ENCODE measurements around the gene CBL. TPM values are rescaled to one million over a fixed set of nuclear protein-coding genes. Genes with fewer than 3 reads are reported as not detected.

CBL gene
- total and polyA plus RNA-seq, 12 donors, result 2.7 to 15.6 (median 8.2) TPM

DNA sequence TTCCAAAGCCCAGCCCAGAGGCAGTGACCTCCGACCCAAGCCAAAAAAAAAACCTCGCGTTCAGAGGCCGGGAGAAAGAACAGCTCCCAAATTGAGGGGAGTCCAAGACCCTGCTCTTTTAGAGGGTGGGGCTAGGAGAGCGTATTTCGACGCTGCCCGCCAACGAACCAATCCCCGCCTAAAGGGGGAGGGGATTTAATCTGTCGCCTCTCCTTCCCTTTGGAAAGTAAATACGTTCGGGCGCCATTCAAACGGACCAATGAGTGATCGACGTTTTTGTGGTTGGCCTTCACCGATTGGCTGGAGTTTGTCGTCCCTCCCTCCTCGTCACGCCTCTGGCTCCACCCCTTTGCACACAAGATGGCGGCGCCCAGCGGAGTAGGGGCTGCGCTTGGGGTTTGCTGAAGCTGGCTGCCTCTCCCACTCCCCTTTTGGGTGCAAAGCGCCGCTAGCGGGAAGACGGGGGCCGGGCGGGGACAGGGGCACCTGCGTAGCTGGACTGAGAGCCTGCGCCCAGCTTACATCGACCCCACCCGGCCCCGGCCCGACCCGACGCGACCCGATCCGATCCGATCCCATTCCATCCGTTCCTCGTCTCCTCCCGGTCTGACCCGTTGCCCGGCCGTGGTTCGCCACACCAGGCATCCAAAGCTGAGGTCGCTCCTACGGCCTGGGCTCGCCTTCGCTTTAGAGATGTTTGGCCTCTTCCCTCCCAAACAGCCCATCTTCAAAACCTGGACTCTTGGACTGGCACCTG lies 128.2 kb downstream of the CBL start, which contains the start of gene RNF26:
RNF26 (plus strand) TSS at position 354 of the 757 bp plus-strand sequence. CDS start 596 bp downstream, outside the sequence.
- ATAC-seq (peak; percentile 87 to 96 (median 94)), DNase-seq (peak; percentile 90 to 97)
- Histone ChIP-seq H3K27ac (peak within 1 kb of the TSS in 9 of 10 donors; percentile 77 to 92 (median 86)), H3K27me3 (peaks cover 0 to 11% (median 0%) of the 10 kb centered on the region in 7 donors), H3K36me3 (peaks cover 0 to 23% (median 8%) of the 10 kb centered on the region in 9 donors), H3K4me3 (peak within 1 kb of the TSS; percentile 82 to 99 (median 90)), H3K9me3 (no peaks in the 10 kb centered on the region), H3K4me1 (peaks cover 14 to 46% (median 40%) of the 10 kb centered on the region in 9 donors)
- intact Hi-C loops (cut with DNase I), result loop anchor here in 1 of 10 donors (10.0 kb wide), 1 partner anchor 130 kb away; the partner anchor contains the start of gene CBL
- TF ChIP-seq, protein P1, sequence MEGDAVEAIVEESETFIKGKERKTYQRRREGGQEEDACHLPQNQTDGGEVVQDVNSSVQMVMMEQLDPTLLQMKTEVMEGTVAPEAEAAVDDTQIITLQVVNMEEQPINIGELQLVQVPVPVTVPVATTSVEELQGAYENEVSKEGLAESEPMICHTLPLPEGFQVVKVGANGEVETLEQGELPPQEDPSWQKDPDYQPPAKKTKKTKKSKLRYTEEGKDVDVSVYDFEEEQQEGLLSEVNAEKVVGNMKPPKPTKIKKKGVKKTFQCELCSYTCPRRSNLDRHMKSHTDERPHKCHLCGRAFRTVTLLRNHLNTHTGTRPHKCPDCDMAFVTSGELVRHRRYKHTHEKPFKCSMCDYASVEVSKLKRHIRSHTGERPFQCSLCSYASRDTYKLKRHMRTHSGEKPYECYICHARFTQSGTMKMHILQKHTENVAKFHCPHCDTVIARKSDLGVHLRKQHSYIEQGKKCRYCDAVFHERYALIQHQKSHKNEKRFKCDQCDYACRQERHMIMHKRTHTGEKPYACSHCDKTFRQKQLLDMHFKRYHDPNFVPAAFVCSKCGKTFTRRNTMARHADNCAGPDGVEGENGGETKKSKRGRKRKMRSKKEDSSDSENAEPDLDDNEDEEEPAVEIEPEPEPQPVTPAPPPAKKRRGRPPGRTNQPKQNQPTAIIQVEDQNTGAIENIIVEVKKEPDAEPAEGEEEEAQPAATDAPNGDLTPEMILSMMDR (IDR thresholded peaks at IDR 0.05), result no peak
- WGBS, 2 donors, result 0 to 1% methylated on average over 54 of the region's 54 CpGs

DNA sequence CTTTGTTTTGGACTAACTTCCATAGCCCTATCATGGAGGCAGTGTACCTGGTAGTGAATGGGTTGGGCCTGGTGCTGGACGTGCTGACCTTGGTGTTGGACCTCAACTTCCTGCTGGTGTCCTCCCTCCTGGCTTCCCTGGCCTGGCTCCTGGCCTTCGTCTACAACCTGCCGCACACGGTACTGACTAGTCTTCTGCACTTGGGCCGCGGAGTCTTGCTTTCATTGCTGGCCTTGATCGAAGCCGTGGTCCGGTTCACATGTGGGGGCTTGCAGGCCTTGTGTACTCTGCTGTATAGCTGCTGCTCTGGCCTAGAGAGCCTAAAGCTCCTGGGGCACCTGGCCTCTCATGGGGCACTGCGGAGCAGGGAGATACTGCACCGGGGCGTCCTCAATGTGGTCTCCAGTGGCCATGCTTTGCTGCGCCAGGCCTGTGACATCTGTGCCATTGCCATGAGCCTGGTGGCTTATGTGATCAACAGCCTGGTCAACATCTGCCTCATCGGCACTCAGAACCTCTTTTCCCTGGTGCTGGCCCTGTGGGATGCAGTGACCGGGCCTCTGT lies 129.0 kb downstream of the CBL start:
- H3K36me3 ChIP-seq, result peaks cover 0 to 23% (median 8%) of the 10 kb centered on the region in 9 donors
- peaks cover 14 to 55% (median 44%) of the 10 kb centered on the region in 9 donors for H3K4me1 ChIP-seq
- 59 to 62% methylated on average over 15 of the region's 15 CpGs for WGBS, 2 donors
- no peak for DNase-seq
- TF ChIP-seq, protein P1 (IDR thresholded peaks at IDR 0.05), result no peak
- ATAC-seq, result no peak
- peaks cover 0 to 17% (median 0%) of the 10 kb centered on the region in 7 donors for H3K27me3 ChIP-seq
- peak overlapping the region; percentile 82 to 99 (median 90) for H3K4me3 ChIP-seq
- peak overlapping the region in 6 of 10 donors; percentile 78 to 92 (median 88) for H3K27ac ChIP-seq
- intact Hi-C loops (cut with DNase I), result loop anchor here in 3 of 10 donors (5.0 to 10.0 kb wide), 2 partner anchors 37 to 130 kb away; partner anchors contain the start of gene CBL (in 1 of the 3)
- no peaks in the 10 kb centered on the region for H3K9me3 ChIP-seq

DNA sequence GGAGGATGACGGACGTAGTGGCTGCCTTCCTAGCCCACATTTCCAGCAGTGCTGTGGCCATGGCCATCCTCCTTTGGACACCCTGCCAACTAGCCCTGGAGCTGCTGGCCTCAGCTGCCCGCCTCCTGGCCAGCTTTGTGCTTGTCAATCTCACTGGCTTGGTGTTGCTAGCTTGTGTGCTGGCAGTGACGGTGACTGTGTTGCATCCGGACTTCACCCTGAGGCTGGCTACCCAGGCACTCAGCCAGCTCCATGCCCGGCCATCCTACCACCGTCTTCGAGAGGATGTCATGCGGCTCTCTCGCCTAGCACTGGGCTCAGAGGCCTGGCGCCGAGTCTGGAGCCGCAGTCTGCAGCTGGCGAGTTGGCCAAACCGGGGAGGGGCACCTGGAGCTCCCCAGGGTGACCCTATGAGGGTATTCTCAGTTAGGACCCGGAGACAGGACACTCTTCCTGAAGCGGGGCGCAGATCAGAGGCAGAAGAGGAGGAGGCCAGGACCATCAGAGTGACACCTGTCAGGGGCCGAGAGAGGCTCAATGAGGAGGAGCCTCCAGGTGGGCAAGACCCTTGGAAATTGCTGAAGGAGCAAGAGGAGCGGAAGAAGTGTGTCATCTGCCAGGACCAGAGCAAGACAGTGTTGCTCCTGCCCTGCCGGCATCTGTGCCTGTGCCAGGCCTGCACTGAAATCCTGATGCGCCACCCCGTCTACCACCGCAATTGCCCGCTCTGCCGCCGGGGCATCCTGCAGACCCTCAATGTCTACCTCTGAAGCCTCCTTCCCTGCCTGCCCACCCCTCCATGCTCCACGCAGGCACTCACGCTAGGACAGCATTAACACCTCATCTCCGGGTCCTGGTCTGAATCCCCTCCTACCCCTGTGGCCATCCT lies 129.8 kb downstream of the CBL start:
- ATAC-seq (no peak), DNase-seq (no peak)
- Histone ChIP-seq H3K27ac (peak overlapping the region in 1 of 10 donors; percentile 48), H3K9me3 (no peaks in the 10 kb centered on the region), H3K27me3 (peaks cover 0 to 24% (median 0%) of the 10 kb centered on the region in 7 donors), H3K4me3 (peak overlapping the region in 3 of 10 donors; percentile 87 to 99 (median 88)), H3K36me3 (peaks cover 0 to 23% (median 8%) of the 10 kb centered on the region in 9 donors), H3K4me1 (peaks cover 15 to 62% (median 47%) of the 10 kb centered on the region in 9 donors)
- TF ChIP-seq, protein P1 (IDR thresholded peaks at IDR 0.05), result no peak
- WGBS, 2 donors, result 77 to 80% methylated on average over 30 of the region's 30 CpGs
- intact Hi-C loops (cut with DNase I), result loop anchor here in 3 of 10 donors (5.0 to 10.0 kb wide), 2 partner anchors 36 to 131 kb away; partner anchors contain the start of gene CBL (in 1 of the 3)
